ENCODE data around the gene SCG5. TPM values are rescaled to one million over a fixed set of nuclear protein-coding genes. Genes with fewer than 3 reads are reported as not detected.

Gene SCG5
- total RNA-seq, 1 donor from 2014 or later: 8.4 TPM

GRCh38 chr15:32705446-32705845, 63.9 kb downstream of the SCG5 start:
- no peak overlapping the region for H3K4me3 ChIP-seq (ENCODE audit: low read length in 3 of 3)
- H3K9ac ChIP-seq (ENCODE audit: low read depth in 1 of 3, low read length in 3 of 3): no peak overlapping the region
- H3K36me3 ChIP-seq (ENCODE audit: control insufficient read depth in 3 of 3, insufficient read depth in 3 of 3, low read length in 3 of 3): no peaks in the 10 kb centered on the region
- no peak overlapping the region for H3K27ac ChIP-seq (ENCODE audit: low read depth, low read length)
- no peaks in the 10 kb centered on the region for H3K9me3 ChIP-seq (ENCODE audit: control insufficient read depth in 3 of 3, low read length in 3 of 3)
- peaks cover 3 to 15% (median 4%) of the 10 kb centered on the region in 3 donors for H3K27me3 ChIP-seq (ENCODE audit: control insufficient read depth in 3 of 3, insufficient read depth in 3 of 3, low read length in 3 of 3)
- H3K4me1 ChIP-seq (ENCODE audit: control insufficient read depth in 3 of 3, insufficient read depth in 3 of 3, low read length in 3 of 3): no peaks in the 10 kb centered on the region

- Histone ChIP-seq H3K27me3 (ENCODE audit: control insufficient read depth in 3 of 3, insufficient read depth in 3 of 3, low read length in 3 of 3) (peaks cover 3 to 11% (median 3%) of the 10 kb centered on the region in 3 donors), H3K36me3 (ENCODE audit: control insufficient read depth in 3 of 3, insufficient read depth in 3 of 3, low read length in 3 of 3) (no peaks in the 10 kb centered on the region)
Observed at GRCh38 chr15:32706704-32707103, 65.2 kb downstream of the SCG5 start.

DNA sequence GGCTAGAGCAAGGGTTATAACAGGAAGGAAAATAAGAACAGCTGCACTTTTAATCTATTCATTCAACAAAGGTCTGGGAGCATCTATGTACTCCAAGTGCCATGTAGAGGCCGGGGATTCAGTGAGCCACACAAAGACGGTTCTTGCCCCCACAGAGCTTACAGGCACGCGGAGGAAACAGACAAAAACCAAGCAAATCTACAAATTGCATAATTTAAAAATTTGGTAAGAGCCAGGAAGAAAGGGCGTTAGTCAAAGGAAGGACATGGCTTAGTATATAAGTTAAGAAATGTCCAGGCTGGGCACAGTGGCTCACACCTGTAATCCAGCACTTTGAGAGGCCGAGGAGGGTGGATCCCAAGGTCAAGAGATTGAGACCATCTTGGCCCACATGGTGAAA, 65.9 kb downstream of the SCG5 start:
- no peak overlapping the region for H3K4me3 ChIP-seq (ENCODE audit: low read length in 3 of 3)
- H3K27me3 ChIP-seq (ENCODE audit: control insufficient read depth in 3 of 3, insufficient read depth in 3 of 3, low read length in 3 of 3): peaks cover 3 to 13% (median 3%) of the 10 kb centered on the region in 3 donors
- no peak overlapping the region for H3K27ac ChIP-seq (ENCODE audit: low read depth, low read length)
- no peak overlapping the region for H3K9ac ChIP-seq (ENCODE audit: low read depth in 1 of 3, low read length in 3 of 3)
- no peaks in the 10 kb centered on the region for H3K36me3 ChIP-seq (ENCODE audit: control insufficient read depth in 3 of 3, insufficient read depth in 3 of 3, low read length in 3 of 3)
- no peaks in the 10 kb centered on the region for H3K9me3 ChIP-seq (ENCODE audit: control insufficient read depth in 3 of 3, low read length in 3 of 3)
- no peaks in the 10 kb centered on the region for H3K4me1 ChIP-seq (ENCODE audit: control insufficient read depth in 3 of 3, insufficient read depth in 3 of 3, low read length in 3 of 3)

More at GRCh38 chr15:32706704-32707103, 65.2 kb downstream of the SCG5 start:
- no peaks in the 10 kb centered on the region for H3K4me1 ChIP-seq (ENCODE audit: control insufficient read depth in 3 of 3, insufficient read depth in 3 of 3, low read length in 3 of 3)
- no peak overlapping the region for H3K4me3 ChIP-seq (ENCODE audit: low read length in 3 of 3)
- H3K27ac ChIP-seq (ENCODE audit: low read depth, low read length): no peak overlapping the region
- no peaks in the 10 kb centered on the region for H3K9me3 ChIP-seq (ENCODE audit: control insufficient read depth in 3 of 3, low read length in 3 of 3)
- H3K9ac ChIP-seq (ENCODE audit: low read depth in 1 of 3, low read length in 3 of 3): no peak overlapping the region

DNA sequence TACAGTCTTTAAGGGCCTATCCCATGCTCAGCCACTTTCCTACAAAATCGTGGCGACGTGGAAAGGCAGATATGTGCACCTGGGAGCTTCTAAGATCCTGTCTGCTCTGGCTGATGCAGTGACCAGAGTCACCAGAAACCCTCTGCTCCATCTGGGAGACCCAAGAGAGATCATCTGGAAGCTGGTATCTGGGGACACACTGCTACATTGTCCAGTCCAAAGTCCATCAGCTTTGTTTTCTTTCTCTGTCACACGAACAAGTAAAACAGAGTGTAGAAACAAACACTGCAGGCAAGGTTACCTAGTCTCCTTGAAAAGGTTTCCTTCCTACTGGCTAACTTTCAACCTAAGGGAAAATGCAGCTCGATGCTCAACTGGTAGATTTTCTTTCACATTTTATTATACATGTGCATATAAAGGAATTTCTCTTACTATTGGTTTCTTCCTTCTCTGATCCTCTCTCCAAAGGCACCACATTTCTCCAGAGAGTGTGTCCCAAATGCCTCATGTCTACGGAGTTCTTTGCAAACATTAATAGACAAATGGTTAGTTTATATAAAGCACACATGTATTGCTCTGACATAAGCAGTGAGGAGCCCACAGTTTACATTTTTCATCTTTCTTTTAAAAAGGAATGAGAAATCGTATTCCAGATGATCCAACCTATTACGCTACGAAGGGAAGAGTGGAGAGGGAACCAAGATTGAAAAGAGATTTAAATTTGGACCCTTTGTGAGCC, 68.0 kb downstream of the SCG5 start:
- Histone ChIP-seq H3K4me1 (ENCODE audit: control insufficient read depth in 3 of 3, insufficient read depth in 3 of 3, low read length in 3 of 3) (no peaks in the 10 kb centered on the region), H3K27ac (ENCODE audit: low read depth, low read length) (no peak overlapping the region), H3K4me3 (ENCODE audit: low read length in 3 of 3) (no peak overlapping the region), H3K9ac (ENCODE audit: low read depth in 1 of 3, low read length in 3 of 3) (no peak overlapping the region), H3K27me3 (ENCODE audit: control insufficient read depth in 3 of 3, insufficient read depth in 3 of 3, low read length in 3 of 3) (peaks cover 3 to 19% (median 3%) of the 10 kb centered on the region in 3 donors), H3K9me3 (ENCODE audit: control insufficient read depth in 3 of 3, low read length in 3 of 3) (no peaks in the 10 kb centered on the region), H3K36me3 (ENCODE audit: control insufficient read depth in 3 of 3, insufficient read depth in 3 of 3, low read length in 3 of 3) (no peaks in the 10 kb centered on the region)

DNA sequence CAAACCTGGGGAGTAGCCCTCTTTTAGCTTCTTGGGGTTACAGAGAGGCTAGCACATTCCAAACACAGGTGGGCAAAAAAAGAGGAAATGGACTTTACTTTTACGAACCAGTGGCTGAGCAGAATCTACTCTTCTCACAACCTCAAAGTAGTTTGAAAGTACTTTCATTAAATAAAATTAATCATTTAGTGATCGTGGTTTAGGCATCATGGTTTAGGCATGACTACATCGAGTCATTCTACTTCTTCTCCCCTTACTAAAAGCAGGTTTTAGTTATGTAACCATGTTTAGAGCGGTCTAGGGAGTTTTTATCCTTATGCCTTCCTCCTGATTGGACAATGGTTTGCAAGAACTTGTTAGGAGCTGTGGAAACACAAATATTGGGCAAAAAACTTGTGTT, 73.8 kb downstream of the SCG5 start:
- H3K36me3 ChIP-seq (ENCODE audit: control insufficient read depth in 3 of 3, insufficient read depth in 3 of 3, low read length in 3 of 3): no peaks in the 10 kb centered on the region
- peaks cover 12 to 18% (median 12%) of the 10 kb centered on the region in 3 donors for H3K4me1 ChIP-seq (ENCODE audit: control insufficient read depth in 3 of 3, insufficient read depth in 3 of 3, low read length in 3 of 3)
- peaks cover 50 to 55% (median 53%) of the 10 kb centered on the region in 3 donors for H3K27me3 ChIP-seq (ENCODE audit: control insufficient read depth in 3 of 3, insufficient read depth in 3 of 3, low read length in 3 of 3)

GRCh38 chr15:32716216-32716914, 74.9 kb downstream of the SCG5 start:
- H3K9ac ChIP-seq (ENCODE audit: low read depth in 1 of 3, low read length in 3 of 3): no peak overlapping the region
- H3K36me3 ChIP-seq (ENCODE audit: control insufficient read depth in 3 of 3, insufficient read depth in 3 of 3, low read length in 3 of 3): no peaks in the 10 kb centered on the region
- no peak overlapping the region for H3K4me3 ChIP-seq (ENCODE audit: low read length in 3 of 3)

More for the DNA sequence above, 73.8 kb downstream of the SCG5 start:
- Histone ChIP-seq H3K9me3 (ENCODE audit: control insufficient read depth in 3 of 3, low read length in 3 of 3) (no peaks in the 10 kb centered on the region), H3K4me3 (ENCODE audit: low read length in 3 of 3) (no peak overlapping the region), H3K9ac (ENCODE audit: low read depth in 1 of 3, low read length in 3 of 3) (no peak overlapping the region), H3K27ac (ENCODE audit: low read depth, low read length) (no peak overlapping the region)

DNA sequence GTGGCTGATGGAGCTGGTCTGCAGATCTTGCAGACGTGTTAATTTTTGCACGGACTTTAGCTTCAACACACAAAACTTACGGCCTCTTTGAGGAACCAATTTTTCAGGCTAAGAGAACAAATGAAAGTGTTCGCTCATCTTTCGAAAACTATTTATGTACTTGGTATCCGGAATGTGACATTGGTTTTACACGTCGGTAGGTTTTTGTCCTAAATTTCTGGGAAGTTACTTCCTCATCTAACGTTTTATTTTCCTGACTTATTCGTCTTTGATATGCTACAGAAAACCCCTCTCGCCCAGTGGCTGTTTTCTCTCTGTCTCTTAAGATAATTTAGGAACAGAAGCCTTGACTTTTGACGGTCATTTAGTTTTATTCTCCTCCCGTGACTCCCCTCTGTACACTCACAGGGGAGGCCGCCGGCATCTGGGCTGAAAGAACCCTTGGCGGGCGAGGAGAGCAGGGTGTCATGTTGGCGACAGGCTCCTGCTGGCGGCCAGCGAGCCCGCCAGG, 75.5 kb downstream of the SCG5 start:
- Histone ChIP-seq H3K27me3 (ENCODE audit: control insufficient read depth in 3 of 3, insufficient read depth in 3 of 3, low read length in 3 of 3) (peaks cover 52 to 58% (median 55%) of the 10 kb centered on the region in 3 donors), H3K27ac (ENCODE audit: low read depth, low read length) (no peak overlapping the region), H3K4me3 (ENCODE audit: low read length in 3 of 3) (peak overlapping the region in 1 of 3 donors; percentile 3), H3K9ac (ENCODE audit: low read depth in 1 of 3, low read length in 3 of 3) (no peak overlapping the region), H3K9me3 (ENCODE audit: control insufficient read depth in 3 of 3, low read length in 3 of 3) (no peaks in the 10 kb centered on the region), H3K36me3 (ENCODE audit: control insufficient read depth in 3 of 3, insufficient read depth in 3 of 3, low read length in 3 of 3) (no peaks in the 10 kb centered on the region), H3K4me1 (ENCODE audit: control insufficient read depth in 3 of 3, insufficient read depth in 3 of 3, low read length in 3 of 3) (peaks cover 12 to 18% (median 12%) of the 10 kb centered on the region in 3 donors)

More at GRCh38 chr15:32716216-32716914, 74.9 kb downstream of the SCG5 start:
- Histone ChIP-seq H3K27me3 (ENCODE audit: control insufficient read depth in 3 of 3, insufficient read depth in 3 of 3, low read length in 3 of 3) (peaks cover 52 to 58% (median 55%) of the 10 kb centered on the region in 3 donors), H3K4me1 (ENCODE audit: control insufficient read depth in 3 of 3, insufficient read depth in 3 of 3, low read length in 3 of 3) (peaks cover 12 to 18% (median 12%) of the 10 kb centered on the region in 3 donors), H3K9me3 (ENCODE audit: control insufficient read depth in 3 of 3, low read length in 3 of 3) (no peaks in the 10 kb centered on the region), H3K27ac (ENCODE audit: low read depth, low read length) (no peak overlapping the region)

DNA sequence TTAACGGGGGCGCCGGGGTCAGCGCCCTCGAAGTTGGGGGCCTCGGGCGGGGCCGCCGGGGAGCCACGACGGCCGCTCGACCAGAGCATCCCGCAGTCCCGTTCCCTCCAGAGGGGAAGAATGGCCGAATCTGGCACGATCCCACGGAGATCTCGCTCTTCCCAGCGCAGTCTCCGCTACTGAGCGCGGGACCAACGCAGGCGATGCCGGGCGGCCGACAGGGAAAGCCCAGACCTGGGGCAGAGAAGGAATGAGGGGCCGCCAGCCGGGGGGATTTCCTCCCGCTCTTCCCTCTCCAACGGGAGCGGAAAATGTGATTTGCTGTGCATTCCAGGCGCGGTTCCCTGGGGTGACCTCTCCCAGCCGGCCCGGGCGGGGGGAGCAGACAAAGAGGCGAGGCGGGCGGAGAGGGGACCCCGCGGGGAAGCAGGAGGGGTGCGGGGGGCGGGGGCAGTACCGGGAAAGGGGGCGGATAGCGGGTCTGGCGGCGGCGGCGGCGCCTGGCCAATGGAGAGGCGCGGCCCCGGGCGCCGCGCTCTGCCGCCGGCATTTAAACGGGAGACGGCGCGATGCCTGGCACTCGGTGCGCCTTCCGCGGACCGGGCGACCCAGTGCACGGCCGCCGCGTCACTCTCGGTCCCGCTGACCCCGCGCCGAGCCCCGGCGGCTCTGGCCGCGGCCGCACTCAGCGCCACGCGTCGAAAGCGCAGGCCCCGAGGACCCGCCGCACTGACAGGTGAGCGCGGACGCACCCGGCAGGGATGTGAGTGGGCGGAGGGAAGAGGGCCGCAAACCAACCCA, 76.1 kb downstream of the SCG5 start, which contains the start of gene GREM1:
Gene GREM1 (plus strand): TSS at position 579 of the 801 bp plus-strand sequence. CDS start 12,687 bp downstream, outside the sequence.
- no peak within 1 kb of the TSS for H3K27ac ChIP-seq (ENCODE audit: low read depth, low read length)
- peak within 1 kb of the TSS in 1 of 3 donors; percentile 8 for H3K9ac ChIP-seq (ENCODE audit: low read depth in 1 of 3, low read length in 3 of 3)
- peaks cover 12 to 18% (median 12%) of the 10 kb centered on the region in 3 donors for H3K4me1 ChIP-seq (ENCODE audit: control insufficient read depth in 3 of 3, insufficient read depth in 3 of 3, low read length in 3 of 3)
- no peaks in the 10 kb centered on the region for H3K9me3 ChIP-seq (ENCODE audit: control insufficient read depth in 3 of 3, low read length in 3 of 3)
- H3K36me3 ChIP-seq (ENCODE audit: control insufficient read depth in 3 of 3, insufficient read depth in 3 of 3, low read length in 3 of 3): no peaks in the 10 kb centered on the region
- H3K27me3 ChIP-seq (ENCODE audit: control insufficient read depth in 3 of 3, insufficient read depth in 3 of 3, low read length in 3 of 3): peaks cover 52 to 58% (median 52%) of the 10 kb centered on the region in 3 donors
- H3K4me3 ChIP-seq (ENCODE audit: low read length in 3 of 3): peak within 1 kb of the TSS; percentile 30 to 52 (median 36)

DNA sequence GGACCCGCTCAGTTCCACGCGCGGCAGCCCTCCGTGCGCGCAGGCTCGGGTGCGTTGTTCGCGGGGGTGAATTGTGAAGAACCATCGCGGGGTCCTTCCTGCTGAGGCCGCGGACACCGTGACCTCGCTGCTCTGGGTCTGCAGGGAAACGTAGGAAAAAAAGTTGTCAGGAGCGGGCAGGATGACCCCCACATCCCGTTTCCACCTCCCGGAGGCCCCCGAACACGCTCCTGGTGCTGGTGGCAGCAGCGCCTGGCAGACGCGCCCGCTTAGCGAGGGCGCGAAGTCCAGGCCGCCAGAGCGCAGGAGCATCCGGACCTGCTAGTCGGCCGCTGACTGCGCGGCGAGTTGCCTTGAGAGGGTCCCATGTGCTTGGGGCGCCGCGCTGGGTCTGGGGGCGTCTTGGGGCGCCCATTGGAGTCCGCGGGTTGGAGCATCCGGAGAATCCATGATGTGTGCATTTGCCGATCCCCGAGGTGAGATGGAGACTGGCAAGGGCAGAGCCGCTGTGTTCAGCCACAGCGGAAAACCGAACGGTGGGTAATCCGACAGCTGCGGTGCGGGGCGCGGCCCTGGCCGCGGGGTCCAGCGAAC, 76.8 kb downstream of the SCG5 start:
- peaks cover 12 to 18% (median 12%) of the 10 kb centered on the region in 3 donors for H3K4me1 ChIP-seq (ENCODE audit: control insufficient read depth in 3 of 3, insufficient read depth in 3 of 3, low read length in 3 of 3)
- H3K9ac ChIP-seq (ENCODE audit: low read depth in 1 of 3, low read length in 3 of 3): peak overlapping the region in 1 of 3 donors; percentile 8
- H3K27ac ChIP-seq (ENCODE audit: low read depth, low read length): no peak overlapping the region
- H3K9me3 ChIP-seq (ENCODE audit: control insufficient read depth in 3 of 3, low read length in 3 of 3): no peaks in the 10 kb centered on the region
- H3K27me3 ChIP-seq (ENCODE audit: control insufficient read depth in 3 of 3, insufficient read depth in 3 of 3, low read length in 3 of 3): peaks cover 50 to 58% (median 52%) of the 10 kb centered on the region in 3 donors
- H3K36me3 ChIP-seq (ENCODE audit: control insufficient read depth in 3 of 3, insufficient read depth in 3 of 3, low read length in 3 of 3): no peaks in the 10 kb centered on the region
- H3K4me3 ChIP-seq (ENCODE audit: low read length in 3 of 3): peak overlapping the region in 2 of 3 donors; percentile 30 to 52
